DOHH2 (cell line): ENCODE results near the gene PHC2.

ENCODE experiments used
- H3F3A ChIP-seq: fragments of 200-600 bp; sonication (generic), shearing (Covaris generic); 2 replicates; pipeline ENCODE4 v1.6.0; 2016; ENCODE audit warnings: antibody characterized with exemption, mild to moderate bottlenecking; ENCODE audit not compliant: control insufficient read depth, insufficient read depth
- H3K27ac ChIP-seq: fragments of 200-600 bp; sonication (generic); 2 replicates; pipeline ENCODE4 v1.5.1; 2014; ENCODE audit warnings: low read depth, mild to moderate bottlenecking, low read length, moderate library complexity
- H3K27me3 ChIP-seq: fragments of 200-600 bp; sonication (generic); 2 replicates; pipeline ENCODE4 v1.6.1; 2014; ENCODE audit warnings: mild to moderate bottlenecking, low read length, mixed read lengths; ENCODE audit not compliant: control insufficient read depth
- H3K36me3 ChIP-seq: fragments of 200-600 bp; sonication (generic); 2 replicates; pipeline ENCODE4 v1.6.1; 2014; ENCODE audit warnings: mild to moderate bottlenecking, low read length, moderate library complexity, mixed read lengths; ENCODE audit not compliant: control insufficient read depth
- H3K4me1 ChIP-seq: fragments of 200-600 bp; sonication (generic); 2 replicates; pipeline ENCODE4 v1.6.1; 2014; ENCODE audit warnings: mild to moderate bottlenecking, low read length, mixed read lengths; ENCODE audit not compliant: control insufficient read depth
- H3K4me2 ChIP-seq: fragments of 200-600 bp; sonication (generic); 2 replicates; pipeline ENCODE4 v1.6.0; 2014; ENCODE audit warnings: mild to moderate bottlenecking, low read length, moderate library complexity
- H3K4me3 ChIP-seq: fragments of 200-600 bp; sonication (generic); 2 replicates; pipeline ENCODE4 v1.5.1; 2014; ENCODE audit warnings: mild to moderate bottlenecking, low read length, mixed read lengths
- H3K79me2 ChIP-seq: fragments of 200-600 bp; sonication (generic); 2 replicates; pipeline ENCODE4 v1.6.1; 2014; ENCODE audit warnings: mild to moderate bottlenecking, low read length, mixed read lengths; ENCODE audit not compliant: control insufficient read depth
- H3K9me2 ChIP-seq: fragments of 200-600 bp; sonication (generic); replicated peaks from 2 replicates; pipeline ENCODE4 v1.6.1; 2014; ENCODE audit warnings: mild to moderate bottlenecking, low read length, mixed read lengths; ENCODE audit not compliant: control insufficient read depth
- H3K9me3 ChIP-seq: fragments of 200-600 bp; sonication (generic); 2 replicates; pipeline ENCODE4 v1.6.1; 2014; ENCODE audit warnings: antibody characterized with exemption, low read length, mixed read lengths; ENCODE audit not compliant: control insufficient read depth, insufficient read depth
- H4K20me1 ChIP-seq: fragments of 200-600 bp; sonication (generic); 2 replicates; pipeline ENCODE4 v1.6.0; 2014; ENCODE audit warnings: low read depth, mild to moderate bottlenecking, antibody characterized with exemption, low read length, moderate library complexity; ENCODE audit not compliant: control insufficient read depth, insufficient read depth
- CTCF ChIP-seq: fragments of 200-600 bp; sonication (generic); IDR thresholded peaks from one replicate; pipeline ENCODE4 v1.5.1; 2014; ENCODE audit warnings: antibody characterized with exemption, mild to moderate bottlenecking, low read depth, low read length; ENCODE audit not compliant: poor library complexity, severe bottlenecking
- EZH2phosphoT487 ChIP-seq: fragments of 200-600 bp; sonication (generic); IDR thresholded peaks from 2 replicates; pipeline ENCODE4 v1.6.1; 2017; ENCODE audit warnings: borderline replicate concordance, mild to moderate bottlenecking, antibody characterized with exemption, low read length, moderate library complexity, mixed read lengths

The PHC2 gene

GRCh38 chr1:33469691-33470090, 38.8 kb upstream of the PHC2 start:
- H4K20me1 ChIP-seq = no peaks in the 10 kb centered on the region
- peaks cover 35% of the 10 kb centered on the region for H3K4me1 ChIP-seq
- no peaks in the 10 kb centered on the region for H3K9me3 ChIP-seq
- no peaks in the 10 kb centered on the region for H3K36me3 ChIP-seq
- peaks cover 16% of the 10 kb centered on the region for H3K79me2 ChIP-seq
- H3K27ac ChIP-seq = no peak overlapping the region
- 0 out of 2 replicates have a peak, but pooled peaks cover 4% of the 10 kb centered on the region for H3F3A ChIP-seq
- TF ChIP-seq EZH2phosphoT487 (no peak), CTCF (no peak)
- no peak overlapping the region for H3K4me2 ChIP-seq
- H3K27me3 ChIP-seq = no peaks in the 10 kb centered on the region
- H3K9me2 ChIP-seq = no peaks in the 10 kb centered on the region
- H3K4me3 ChIP-seq = no peak overlapping the region

GRCh38 chr1:33468967-33469366, 38.1 kb upstream of the PHC2 start:
- no peaks in the 10 kb centered on the region for H4K20me1 ChIP-seq
- no peak overlapping the region for H3K4me3 ChIP-seq
- H3K36me3 ChIP-seq = no peaks in the 10 kb centered on the region
- H3K9me3 ChIP-seq = no peaks in the 10 kb centered on the region
- H3K9me2 ChIP-seq = no peaks in the 10 kb centered on the region
- no peak overlapping the region for H3K27ac ChIP-seq
- peaks cover 37% of the 10 kb centered on the region for H3K4me1 ChIP-seq
- H3F3A ChIP-seq = 0 out of 2 replicates have a peak, but pooled peaks cover 4% of the 10 kb centered on the region
- H3K79me2 ChIP-seq = peaks cover 15% of the 10 kb centered on the region
- no peaks in the 10 kb centered on the region for H3K27me3 ChIP-seq
- TF ChIP-seq EZH2phosphoT487 = no peak
- no peak for TF ChIP-seq CTCF
- no peak overlapping the region for H3K4me2 ChIP-seq

GRCh38 chr1:33468531-33468930, 37.6 kb upstream of the PHC2 start:
- H3K4me2 ChIP-seq = no peak overlapping the region
- H3K9me3 ChIP-seq = no peaks in the 10 kb centered on the region
- H3K4me3 ChIP-seq = no peak overlapping the region
- H3K9me2 ChIP-seq = no peaks in the 10 kb centered on the region
- no peaks in the 10 kb centered on the region for H3K36me3 ChIP-seq
- H3K27me3 ChIP-seq = no peaks in the 10 kb centered on the region
- H4K20me1 ChIP-seq = no peaks in the 10 kb centered on the region
- no peak overlapping the region for H3K27ac ChIP-seq
- no peak for TF ChIP-seq EZH2phosphoT487
- no peak for TF ChIP-seq CTCF
- 0 out of 2 replicates have a peak, but pooled peaks cover 4% of the 10 kb centered on the region for H3F3A ChIP-seq
- H3K79me2 ChIP-seq = peaks cover 11% of the 10 kb centered on the region
- H3K4me1 ChIP-seq = peaks cover 38% of the 10 kb centered on the region
